H1 (cell line): Measurements from ENCODE around the gene SNRPA1. TPM values are rescaled to one million over a fixed set of nuclear protein-coding genes. Genes with fewer than 3 reads are reported as not detected.

Source experiments
- CTCF ChIA-PET: fragments of 300-600 bp; sonication (Branson Sonifier 250); formaldehyde crosslinking; loops from one replicate; lab custom pipeline; 2021; ENCODE audit not compliant: partially characterized antibody; lab: Charles Lee
- POLR2A ChIA-PET: fragments of 300-600 bp; sonication (Branson Sonifier 250); formaldehyde crosslinking; loops from one replicate; lab custom pipeline; 2021; ENCODE audit warnings: inconsistent platforms; ENCODE audit not compliant: partially characterized antibody; lab: Charles Lee
- DNase-seq, 2 experiments: peaks; one replicate each; pipeline versions ENCODE4 v3.0.0 to v3.0.0-alpha.2; 2010 to 2022; ENCODE audit warnings: low spot score in 2 of 2, low read depth in 1 of 2, mixed read lengths in 1 of 2
- FAIRE-seq: peaks from 2 replicates; lab custom pipeline; 2011; peaks lifted over from hg19 to GRCh38; lab: Jason Lieb, UNC
- H2AFZ ChIP-seq: 2 replicates; pipeline ENCODE4 v1.8.1; 2012; ENCODE audit warnings: low read length, inconsistent platforms
- H2AK5ac ChIP-seq: 2 replicates; pipeline ENCODE4 v1.6.1; 2013; ENCODE audit warnings: low read depth, low read length
- H2BK120ac ChIP-seq: replicated peaks from 2 replicates; pipeline ENCODE3; 2013; ENCODE audit warnings: low read depth, low read length, inconsistent platforms
- H2BK12ac ChIP-seq: 2 replicates; pipeline ENCODE4 v1.6.1; 2013; ENCODE audit warnings: low read depth, low read length
- H2BK15ac ChIP-seq: 2 replicates; pipeline ENCODE4 v1.6.1; 2013; ENCODE audit warnings: low read length
- H2BK20ac ChIP-seq: 2 replicates; pipeline ENCODE4 v1.6.1; 2013; ENCODE audit warnings: low read length
- H2BK5ac ChIP-seq: 2 replicates; pipeline ENCODE4 v1.6.1; 2013; ENCODE audit warnings: low read depth, low read length
- H3K14ac ChIP-seq: 2 replicates; pipeline ENCODE4 v1.6.1; 2013; ENCODE audit warnings: inconsistent platforms; ENCODE audit not compliant: insufficient read length
- H3K18ac ChIP-seq: 2 replicates; pipeline ENCODE4 v1.6.1; 2013; ENCODE audit warnings: low read length; ENCODE audit errors: extremely low read depth
- H3K23ac ChIP-seq: 2 replicates; pipeline ENCODE4 v1.6.1; 2013; ENCODE audit warnings: inconsistent platforms; ENCODE audit not compliant: insufficient read length
- H3K23me2 ChIP-seq: 2 replicates; pipeline ENCODE4 v1.6.1; 2013; ENCODE audit warnings: low read depth, low read length
- H3K27ac ChIP-seq: 2 replicates; pipeline ENCODE4 v1.6.1; 2011; ENCODE audit warnings: low read depth, low read length, inconsistent platforms
- H3K27me3 ChIP-seq, 4 experiments: replicated peaks in 1 of 4; 1 replicate in 1 of 4; 2 replicates in 3 of 4; pipeline versions ENCODE4 v1.6.1 to v1.8.1; 2011 to 2013; ENCODE audit warnings: low read length in 3 of 4, mild to moderate bottlenecking in 3 of 4, inconsistent platforms in 2 of 4, mixed read lengths in 2 of 4, moderate library complexity in 1 of 4; ENCODE audit not compliant: control insufficient read depth in 3 of 4, insufficient read depth in 3 of 4; ENCODE audit errors: extremely low read depth in 1 of 4
- H3K36me3 ChIP-seq, 4 experiments: 2 replicates each; pipeline versions ENCODE4 v1.6.1 to v1.8.1; 2011 to 2013; ENCODE audit warnings: mild to moderate bottlenecking in 4 of 4, low read length in 3 of 4, moderate library complexity in 2 of 4, control low read depth in 1 of 4, inconsistent platforms in 1 of 4; ENCODE audit not compliant: insufficient read depth in 4 of 4, control insufficient read depth in 2 of 4
- H3K4ac ChIP-seq: replicated peaks from 2 replicates; pipeline ENCODE3; 2013; ENCODE audit warnings: low read length, low read depth, mixed read lengths, inconsistent platforms; ENCODE audit not compliant: insufficient read length
- H3K4me1 ChIP-seq, 4 experiments: replicated peaks in 1 of 4; 1 replicate in 1 of 4; 2 replicates in 3 of 4; pipeline versions ENCODE4 v1.6.1 to v1.8.1; 2011 to 2013; ENCODE audit warnings: low read length in 3 of 4, inconsistent platforms in 2 of 4, mixed read lengths in 1 of 4; ENCODE audit not compliant: insufficient read depth in 4 of 4, control insufficient read depth in 3 of 4
- H3K4me2 ChIP-seq, 2 experiments: 2 replicates each; pipeline versions ENCODE4 v1.6.1 to v1.8.1; 2011 to 2013; ENCODE audit warnings: low read depth in 2 of 2, low read length in 2 of 2, control low read depth in 1 of 2, inconsistent platforms in 1 of 2, mild to moderate bottlenecking in 1 of 2; ENCODE audit not compliant: insufficient read depth in 1 of 2
- H3K4me3 ChIP-seq, 4 experiments: fragments of 200-600, 300-600 bp in 1 of 4; sonication (generic), shearing (Covaris generic), sonication (Bioruptor Twin) in 1 of 4; 2 replicates each; pipeline versions ENCODE4 v1.5.1 to v1.8.1; 2011 to 2016; ENCODE audit warnings: low read length in 4 of 4, low read depth in 3 of 4, control low read depth in 2 of 4, inconsistent platforms in 2 of 4, mild to moderate bottlenecking in 2 of 4, mixed read lengths in 1 of 4, moderate library complexity in 1 of 4; ENCODE audit not compliant: insufficient read depth in 2 of 4; ENCODE audit errors: extremely low read depth in 1 of 4
- H3K56ac ChIP-seq: replicated peaks from 2 replicates; pipeline ENCODE3; 2013; ENCODE audit warnings: low read depth, mild to moderate bottlenecking, mixed read lengths, low read length, inconsistent platforms; ENCODE audit not compliant: insufficient read length
- H3K79me1 ChIP-seq: 2 replicates; pipeline ENCODE4 v1.6.1; 2013; ENCODE audit warnings: low read depth, low read length, control low read depth
- H3K79me2 ChIP-seq, 2 experiments: 2 replicates each; pipeline versions ENCODE4 v1.6.1 to v1.8.1; 2012 to 2013; ENCODE audit warnings: low read length in 2 of 2, mild to moderate bottlenecking in 2 of 2, inconsistent platforms in 1 of 2; ENCODE audit not compliant: insufficient read depth in 2 of 2, control insufficient read depth in 1 of 2
- H3K9ac ChIP-seq, 4 experiments: replicated peaks in 1 of 4; 1 replicate in 1 of 4; 2 replicates in 3 of 4; pipeline versions ENCODE4 v1.6.1 to v1.8.1; 2011 to 2013; ENCODE audit warnings: low read depth in 3 of 4, low read length in 3 of 4, control low read depth in 2 of 4, mild to moderate bottlenecking in 2 of 4, moderate library complexity in 2 of 4, inconsistent platforms in 1 of 4; ENCODE audit errors: extremely low read depth in 1 of 4
- H3K9me3 ChIP-seq, 2 experiments: 2 replicates each; pipeline versions ENCODE4 v1.6.1 to v1.8.1; 2012 to 2013; ENCODE audit warnings: mild to moderate bottlenecking in 2 of 2, moderate library complexity in 2 of 2, control low read depth in 1 of 2, inconsistent platforms in 1 of 2, low read depth in 1 of 2, low read length in 1 of 2, mixed read lengths in 1 of 2; ENCODE audit not compliant: insufficient read depth in 2 of 2
- H4K20me1 ChIP-seq, 2 experiments: replicated peaks in 1 of 2; 2 replicates each; pipeline versions ENCODE3 to v1.8.1; 2011 to 2013; ENCODE audit warnings: inconsistent platforms in 2 of 2, low read length in 2 of 2, mild to moderate bottlenecking in 1 of 2; ENCODE audit not compliant: insufficient read depth in 2 of 2, control insufficient read depth in 1 of 2
- H4K5ac ChIP-seq: 2 replicates; pipeline ENCODE4 v1.6.1; 2013; ENCODE audit warnings: low read length, low read depth, mixed read lengths, inconsistent platforms; ENCODE audit not compliant: insufficient read length
- H4K8ac ChIP-seq: 2 replicates; pipeline ENCODE4 v1.8.0; 2013; ENCODE audit warnings: mild to moderate bottlenecking, moderate library complexity, low read length, inconsistent platforms; ENCODE audit not compliant: insufficient read depth; ENCODE audit errors: extremely low read depth
- H4K91ac ChIP-seq: replicated peaks from 2 replicates; pipeline ENCODE3; 2013; ENCODE audit warnings: low read length, mixed read lengths, inconsistent platforms; ENCODE audit not compliant: insufficient read length
- CTCF ChIP-seq, 3 experiments: IDR thresholded peaks; 1 replicate in 2 of 3; 2 replicates in 1 of 3; pipeline versions ENCODE4 v1.5.1 to v1.6.1; 2011; ENCODE audit warnings: low read length in 3 of 3, mild to moderate bottlenecking in 3 of 3, inconsistent platforms in 2 of 3, low read depth in 1 of 3, moderate library complexity in 1 of 3; ENCODE audit not compliant: insufficient read depth in 1 of 3; ENCODE audit errors: control extremely low read depth in 1 of 3
- MAFK ChIP-seq: IDR thresholded peaks from 2 replicates; pipeline ENCODE4 v1.6.1; 2012; ENCODE audit warnings: low read depth, mild to moderate bottlenecking, improper control_type of control experiment, low read length
- WGBS, 2 experiments: shearing (Covaris generic) in 1 of 2; methylation state at CpG; one replicate each; pipeline versions ENCODE4 v1.1.6 to v1.1.7; 2013 to 2015; ENCODE audit warnings: low lambda C conversion rate in 2 of 2, mixed read lengths in 2 of 2, inconsistent platforms in 1 of 2, low coverage in 1 of 2, missing lambda C conversion rate in 1 of 2; ENCODE audit not compliant: insufficient replicate concordance in 2 of 2, insufficient coverage in 1 of 2, insufficient read length in 1 of 2; ENCODE audit errors: extremely low coverage in 1 of 2, missing lambda C conversion rate in 1 of 2; 5-methylcytosine and 5-hydroxymethylcytosine counted together
- polyA plus RNA-seq, 7 experiments: library from polyadenylated mRNA; depleted of rRNA in 3 of 7; stranded (reverse) in 5 of 7; unstranded in 2 of 7; fragments of >200 nt in 5 of 7; fragments of 200-250 nt in 2 of 7; gene quantifications; 1 replicate in 5 of 7; 2 replicates in 1 of 7; 4 replicates in 1 of 7; pipeline versions ENCODE4 v1.2.1 to v1.2.3, GENCODE V29; 2011 to 2013; ENCODE audit warnings: missing spikeins in 2 of 7, mixed read lengths in 2 of 7
- total RNA-seq: library from RNA; stranded (reverse); fragmentation: NEBNext Ultra II Directional; extraction: Animal tissue kit (Norgen Biotek cat#: 25700); gene quantifications from 2 replicates; pipeline ENCODE4 v1.2.1, GENCODE V29; 2021

The SNRPA1 gene
- total and polyA plus RNA-seq, 2 of the 8 experiments (the other 6 are each of a cell fraction or from before 2014, with no cell fraction given): 140 to 221 TPM

DNA sequence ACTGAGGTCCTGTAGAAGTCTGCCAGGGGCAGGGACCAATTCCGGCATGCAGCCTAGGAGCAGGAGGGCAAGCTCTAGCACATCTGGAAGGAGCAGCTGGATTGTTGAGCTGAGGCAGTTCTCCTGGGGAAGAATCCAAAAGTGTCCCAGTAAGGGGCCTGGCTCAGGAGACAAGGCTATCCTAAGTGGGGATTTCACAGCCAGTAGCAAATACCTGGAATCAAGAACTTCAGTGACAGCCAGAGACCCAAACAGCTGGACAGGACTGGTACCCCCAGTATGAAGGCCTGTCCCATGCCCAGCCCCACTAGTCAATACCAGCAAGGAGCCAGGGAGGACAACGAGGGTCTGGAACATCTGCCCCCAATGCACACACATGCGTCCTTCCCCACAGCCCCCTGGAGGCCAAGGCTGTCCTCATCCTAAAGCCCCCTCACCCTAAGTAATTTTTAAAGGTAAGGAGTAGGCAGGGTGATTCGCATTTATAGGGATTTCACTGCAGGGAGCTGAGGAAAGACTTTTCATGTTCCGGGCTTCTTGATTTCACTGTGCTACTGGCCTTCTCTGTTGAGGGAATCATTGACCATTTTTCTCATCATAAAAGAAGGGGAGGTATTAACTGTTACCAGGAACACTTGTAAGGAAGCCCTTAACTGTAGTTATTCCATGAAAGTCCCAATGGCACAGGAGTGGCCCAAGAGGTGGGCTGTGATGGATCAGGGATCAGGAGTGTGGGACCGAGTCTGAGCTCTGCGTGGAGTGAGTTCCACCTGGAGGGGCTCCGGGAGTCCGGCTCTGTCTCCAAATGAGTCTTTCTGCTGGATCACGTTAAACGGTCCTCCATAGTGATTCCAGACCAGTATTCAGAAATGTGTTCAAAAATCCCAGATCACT is 40.6 kb downstream of the SNRPA1 start:
- Histone ChIP-seq H3K56ac (no peak overlapping the region), H2BK120ac (no peak overlapping the region), H2BK15ac (peak overlapping the region; percentile 72; the same call in 1 of the 2 replicates), H2BK5ac (no peak overlapping the region), H2BK20ac (peak overlapping the region; percentile 90; the same call in 1 of the 2 replicates), H3K23me2 (peaks cover 13% of the 10 kb centered on the region), H3K79me2 (peaks cover 13 to 20% of the 10 kb centered on the region in 2 experiments), H4K20me1 (peaks cover 4 to 10% of the 10 kb centered on the region in 2 experiments), H4K91ac (peak overlapping the region; percentile 29), H3K18ac (no peak overlapping the region), H3K27me3 (peaks cover 0 to 3% (median 0%) of the 10 kb centered on the region in 4 experiments; a peak in 3 of 7 replicates), H3K9me3 (no peaks in the 10 kb centered on the region), H3K27ac (no peak overlapping the region), H3K79me1 (peaks cover 5% of the 10 kb centered on the region; the same call in 1 of the 2 replicates), H3K23ac (no peak overlapping the region), H4K5ac (no peak overlapping the region), H3K36me3 (no peaks in the 10 kb centered on the region), H3K4me2 (no peak overlapping the region), H3K4ac (peak overlapping the region; percentile 12), H3K14ac (no peak overlapping the region), H2BK12ac (peak overlapping the region; percentile 63; the same call in 1 of the 2 replicates), H4K8ac (no peak overlapping the region), H2AK5ac (no peak overlapping the region), H3K4me3 (no peak overlapping the region), H3K4me1 (peaks cover 8 to 17% (median 13%) of the 10 kb centered on the region in 4 experiments), H3K9ac (no peak overlapping the region), H2AFZ (no peak overlapping the region)
- CTCF ChIA-PET: interaction anchor here (0.7 to 9.9 kb wide), 15 partner anchors 9 to 401 kb away, joined by 3 to 216 read pairs (median 4); partner anchors contain the start of gene LRRK1
- WGBS, 2 experiments: 87% methylated on average over 11 of the region's 11 CpGs; no CpG with 5 or more reads in 1 of the 2 experiments
- FAIRE-seq (no peak), DNase-seq (no peak)
- POLR2A ChIA-PET: interaction anchor here (0.6 to 5.1 kb wide), 8 partner anchors 10 to 245 kb away, joined by 3 to 18 read pairs (median 4); no protein-coding TSS in a partner anchor
- TF ChIP-seq CTCF (IDR thresholded peaks at IDR 0.05; ENCODE audit: control extremely low read depth in 1 of 3, insufficient read depth in 1 of 3, low read depth in 1 of 3, low read length in 3 of 3): peak in 2 of 3 experiments; percentile 18 to 22; a peak in 2 of 4 replicates
- TF ChIP-seq MAFK: no peak
